GM23338 (cell line): ENCODE results near the gene CHPF. TPM values are rescaled to one million over a fixed set of nuclear protein-coding genes. Genes with fewer than 3 reads are reported as not detected.

Experiments used
- ATAC-seq: fragments of 200-7000 bp; cut with Tn5 transposase; 3 replicates; pipeline ENCODE4 v1.9.1; 2020
- DNase-seq: peaks from one replicate; pipeline ENCODE4 v3.0.0-alpha.2; 2015; ENCODE audit warnings: low spot score
- H2AFZ ChIP-seq: fragments of 200-600 bp; sonication (generic); 2 replicates; pipeline ENCODE4 v1.8.0; 2016; ENCODE audit warnings: antibody characterized with exemption, mild to moderate bottlenecking, moderate library complexity
- H3F3A ChIP-seq: fragments of 200-600 bp; sonication (generic); replicated peaks from 2 replicates; pipeline ENCODE4 v1.8.0; 2017; ENCODE audit warnings: antibody characterized with exemption, mixed run types, low read depth
- H3K27ac ChIP-seq: fragments of 200-600 bp; sonication (generic); 2 replicates; pipeline ENCODE4 v1.6.1; 2016; ENCODE audit warnings: low read depth
- H3K27me3 ChIP-seq: fragments of 200-600 bp; sonication (generic); 2 replicates; pipeline ENCODE4 v1.8.0; 2016; ENCODE audit warnings: mild to moderate bottlenecking, mixed run types, moderate library complexity; ENCODE audit not compliant: insufficient read depth
- H3K36me3 ChIP-seq: fragments of 200-600 bp; sonication (generic); 2 replicates; pipeline ENCODE4 v1.8.0; 2016; ENCODE audit warnings: mild to moderate bottlenecking; ENCODE audit not compliant: insufficient read depth
- H3K4me1 ChIP-seq: fragments of 200-600 bp; sonication (generic); 2 replicates; pipeline ENCODE4 v1.8.0; 2016; ENCODE audit warnings: mild to moderate bottlenecking, moderate library complexity; ENCODE audit not compliant: insufficient read depth
- H3K4me2 ChIP-seq: fragments of 200-600 bp; sonication (generic); 2 replicates; pipeline ENCODE4 v1.7.1; 2017; ENCODE audit warnings: mixed run types
- H3K4me3 ChIP-seq: fragments of 200-600 bp; sonication (generic); 2 replicates; pipeline ENCODE4 v1.6.1; 2016; ENCODE audit warnings: mixed run types
- H3K79me2 ChIP-seq: fragments of 200-600 bp; sonication (generic); replicated peaks from 2 replicates; pipeline ENCODE4 v1.8.0; 2017; ENCODE audit warnings: mild to moderate bottlenecking; ENCODE audit not compliant: insufficient read depth
- H3K9me2 ChIP-seq: fragments of 200-600 bp; sonication (generic); 2 replicates; pipeline ENCODE4 v1.8.0; 2017; ENCODE audit not compliant: insufficient read depth
- H4K20me1 ChIP-seq: fragments of 200-600 bp; sonication (generic); replicated peaks from 2 replicates; pipeline ENCODE4 v1.8.0; 2017; ENCODE audit warnings: mild to moderate bottlenecking; ENCODE audit not compliant: insufficient read depth
- H3K27ac Mint-ChIP-seq: 2 replicates; pipeline ENCODE4 v1.8.0; 2020; ENCODE audit warnings: inconsistent platforms, mild to moderate bottlenecking, moderate library complexity, mixed read lengths
- H3K27me3 Mint-ChIP-seq: 3 replicates; pipeline ENCODE4 v1.8.0; 2022; ENCODE audit warnings: low read depth, mild to moderate bottlenecking, moderate library complexity, mixed read lengths, inconsistent platforms; ENCODE audit not compliant: insufficient read depth, poor library complexity
- H3K36me3 Mint-ChIP-seq: 3 replicates; pipeline ENCODE4 v1.8.0; 2021; ENCODE audit warnings: low read depth, mild to moderate bottlenecking, inconsistent platforms, moderate library complexity, mixed read lengths
- H3K4me1 Mint-ChIP-seq: 3 replicates; pipeline ENCODE4 v1.8.0; 2020; ENCODE audit warnings: mild to moderate bottlenecking, inconsistent platforms, mixed read lengths
- H3K4me3 Mint-ChIP-seq: 3 replicates; pipeline ENCODE4 v1.8.0; 2021; ENCODE audit warnings: moderate library complexity, mild to moderate bottlenecking, inconsistent platforms, mixed read lengths
- H3K9me3 Mint-ChIP-seq: 3 replicates; pipeline ENCODE4 v1.8.0; 2020; ENCODE audit warnings: moderate library complexity, mild to moderate bottlenecking, inconsistent platforms, mixed read lengths
- CREB1 ChIP-seq: fragments of 250-450 bp; sonication (Bioruptor Pico); IDR thresholded peaks from 2 replicates; pipeline ENCODE4 v1.5.0; 2020; ENCODE audit warnings: low read depth, mild to moderate bottlenecking, moderate library complexity
- EZH2 ChIP-seq: fragments of 200-600 bp; sonication (generic); IDR thresholded peaks from one replicate; pipeline ENCODE4 v1.8.0; 2017; ENCODE audit warnings: antibody characterized with exemption, mild to moderate bottlenecking, low read depth; ENCODE audit not compliant: unreplicated experiment
- EZH2phosphoT487 ChIP-seq: fragments of 200-600 bp; sonication (generic); IDR thresholded peaks from one replicate; pipeline ENCODE4 v1.8.1; 2018; ENCODE audit warnings: antibody characterized with exemption; ENCODE audit not compliant: unreplicated experiment
- JUNB ChIP-seq: IDR thresholded peaks from one replicate; pipeline ENCODE4 v1.6.1; 2016; ENCODE audit warnings: antibody characterized with exemption; ENCODE audit not compliant: unreplicated experiment
- NANOG ChIP-seq: IDR thresholded peaks from 2 replicates; pipeline ENCODE4 v1.6.1; 2016; ENCODE audit warnings: antibody characterized with exemption, borderline replicate concordance
- POLR2AphosphoS5 ChIP-seq: IDR thresholded peaks from 2 replicates; pipeline ENCODE4 v1.6.1; 2016; ENCODE audit warnings: antibody characterized with exemption, low read depth
- STAT1 ChIP-seq: IDR thresholded peaks from one replicate; pipeline ENCODE4 v1.6.1; 2016; ENCODE audit warnings: antibody characterized with exemption; ENCODE audit not compliant: unreplicated experiment
- ZNF114 ChIP-seq: fragments of 250-450 bp; sonication (Bioruptor Pico); IDR thresholded peaks from 2 replicates; pipeline ENCODE4 v1.5.0; 2020; ENCODE audit warnings: mild to moderate bottlenecking, moderate library complexity
- ZNF331 ChIP-seq: fragments of 250-450 bp; sonication (Bioruptor Pico); IDR thresholded peaks from 2 replicates; pipeline ENCODE4 v1.5.0; 2020; ENCODE audit warnings: low read depth, mild to moderate bottlenecking, moderate library complexity
- polyA plus RNA-seq: library from polyadenylated mRNA; unstranded; fragments of >200 nt; fragmentation: Nextera tagmentation; extraction: Ambion mirVana; gene quantifications from 2 replicates; pipeline ENCODE4 v1.2.1, GENCODE V29; 2016
- total RNA-seq: library from RNA; depleted of rRNA; stranded (reverse); fragments of >200 nt; shearing (Covaris generic); gene quantifications from 2 replicates; pipeline ENCODE4 v1.2.3, GENCODE V29; 2014
- TF ChIP-seq, protein P1 (sequence below): IDR thresholded peaks from one replicate; pipeline ENCODE4 v1.6.1; 2018; ENCODE audit warnings: antibody characterized with exemption; ENCODE audit not compliant: unreplicated experiment
- TF ChIP-seq, protein P2 (sequence below), 2 experiments: fragments of 200-600 bp in 1 of 2; sonication (generic) in 1 of 2; conservative IDR thresholded peaks; 2 replicates each; pipeline versions ENCODE4 v1.5.1 to v1.6.1; 2016 to 2017; ENCODE audit warnings: antibody characterized with exemption in 2 of 2, low read depth in 2 of 2, mild to moderate bottlenecking in 2 of 2, moderate library complexity in 1 of 2
- TF ChIP-seq, protein P3 (sequence below): fragments of 250-450 bp; sonication (Bioruptor Pico); IDR thresholded peaks from 2 replicates; pipeline ENCODE4 v1.5.0; 2020; ENCODE audit warnings: mild to moderate bottlenecking, moderate library complexity
- TF ChIP-seq, protein P4 (sequence below): IDR thresholded peaks from 2 replicates; pipeline ENCODE4 v1.6.1; 2016; ENCODE audit warnings: antibody characterized with exemption

Gene CHPF
- total and polyA plus RNA-seq, 2 experiments from 2014 or later: 36.5 to 252 TPM

DNA sequence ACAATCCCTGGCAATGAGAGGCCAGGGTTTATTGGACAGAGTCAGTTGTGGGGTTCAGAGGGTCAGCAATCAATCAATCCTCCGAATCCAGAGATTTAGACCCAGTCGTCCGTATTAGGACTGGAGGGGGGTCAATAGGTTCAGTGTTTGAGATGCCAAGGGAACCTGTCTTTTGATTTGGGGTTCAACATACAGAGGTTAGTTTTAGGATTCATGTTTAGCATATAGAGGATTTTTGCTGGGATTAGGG, 44.6 kb downstream of the CHPF start:
- no peak for DNase-seq
- Histone ChIP-seq H3K4me1 (peaks cover 47% of the 10 kb centered on the region), H4K20me1 (no peaks in the 10 kb centered on the region), H3K4me2 (peak overlapping the region; percentile 79), H3K36me3 (no peaks in the 10 kb centered on the region), H3K4me3 (peak overlapping the region; percentile 58), H3K9me2 (no peaks in the 10 kb centered on the region), H3F3A (peaks cover 17% of the 10 kb centered on the region), H3K27ac (no peak overlapping the region), H3K79me2 (no peaks in the 10 kb centered on the region), H3K27me3 (peaks cover 40% of the 10 kb centered on the region), H2AFZ (no peak overlapping the region)
- no peak for TF ChIP-seq JUNB
- TF ChIP-seq ZNF114: no peak
- TF ChIP-seq, protein P1, sequence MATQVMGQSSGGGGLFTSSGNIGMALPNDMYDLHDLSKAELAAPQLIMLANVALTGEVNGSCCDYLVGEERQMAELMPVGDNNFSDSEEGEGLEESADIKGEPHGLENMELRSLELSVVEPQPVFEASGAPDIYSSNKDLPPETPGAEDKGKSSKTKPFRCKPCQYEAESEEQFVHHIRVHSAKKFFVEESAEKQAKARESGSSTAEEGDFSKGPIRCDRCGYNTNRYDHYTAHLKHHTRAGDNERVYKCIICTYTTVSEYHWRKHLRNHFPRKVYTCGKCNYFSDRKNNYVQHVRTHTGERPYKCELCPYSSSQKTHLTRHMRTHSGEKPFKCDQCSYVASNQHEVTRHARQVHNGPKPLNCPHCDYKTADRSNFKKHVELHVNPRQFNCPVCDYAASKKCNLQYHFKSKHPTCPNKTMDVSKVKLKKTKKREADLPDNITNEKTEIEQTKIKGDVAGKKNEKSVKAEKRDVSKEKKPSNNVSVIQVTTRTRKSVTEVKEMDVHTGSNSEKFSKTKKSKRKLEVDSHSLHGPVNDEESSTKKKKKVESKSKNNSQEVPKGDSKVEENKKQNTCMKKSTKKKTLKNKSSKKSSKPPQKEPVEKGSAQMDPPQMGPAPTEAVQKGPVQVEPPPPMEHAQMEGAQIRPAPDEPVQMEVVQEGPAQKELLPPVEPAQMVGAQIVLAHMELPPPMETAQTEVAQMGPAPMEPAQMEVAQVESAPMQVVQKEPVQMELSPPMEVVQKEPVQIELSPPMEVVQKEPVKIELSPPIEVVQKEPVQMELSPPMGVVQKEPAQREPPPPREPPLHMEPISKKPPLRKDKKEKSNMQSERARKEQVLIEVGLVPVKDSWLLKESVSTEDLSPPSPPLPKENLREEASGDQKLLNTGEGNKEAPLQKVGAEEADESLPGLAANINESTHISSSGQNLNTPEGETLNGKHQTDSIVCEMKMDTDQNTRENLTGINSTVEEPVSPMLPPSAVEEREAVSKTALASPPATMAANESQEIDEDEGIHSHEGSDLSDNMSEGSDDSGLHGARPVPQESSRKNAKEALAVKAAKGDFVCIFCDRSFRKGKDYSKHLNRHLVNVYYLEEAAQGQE: no peak
- TF ChIP-seq, protein P2, sequence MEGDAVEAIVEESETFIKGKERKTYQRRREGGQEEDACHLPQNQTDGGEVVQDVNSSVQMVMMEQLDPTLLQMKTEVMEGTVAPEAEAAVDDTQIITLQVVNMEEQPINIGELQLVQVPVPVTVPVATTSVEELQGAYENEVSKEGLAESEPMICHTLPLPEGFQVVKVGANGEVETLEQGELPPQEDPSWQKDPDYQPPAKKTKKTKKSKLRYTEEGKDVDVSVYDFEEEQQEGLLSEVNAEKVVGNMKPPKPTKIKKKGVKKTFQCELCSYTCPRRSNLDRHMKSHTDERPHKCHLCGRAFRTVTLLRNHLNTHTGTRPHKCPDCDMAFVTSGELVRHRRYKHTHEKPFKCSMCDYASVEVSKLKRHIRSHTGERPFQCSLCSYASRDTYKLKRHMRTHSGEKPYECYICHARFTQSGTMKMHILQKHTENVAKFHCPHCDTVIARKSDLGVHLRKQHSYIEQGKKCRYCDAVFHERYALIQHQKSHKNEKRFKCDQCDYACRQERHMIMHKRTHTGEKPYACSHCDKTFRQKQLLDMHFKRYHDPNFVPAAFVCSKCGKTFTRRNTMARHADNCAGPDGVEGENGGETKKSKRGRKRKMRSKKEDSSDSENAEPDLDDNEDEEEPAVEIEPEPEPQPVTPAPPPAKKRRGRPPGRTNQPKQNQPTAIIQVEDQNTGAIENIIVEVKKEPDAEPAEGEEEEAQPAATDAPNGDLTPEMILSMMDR (conservative IDR thresholded peaks at IDR 0.05; ENCODE audit: low read depth in 2 of 2): no peak
- no peak for TF ChIP-seq NANOG
- TF ChIP-seq, protein P3, sequence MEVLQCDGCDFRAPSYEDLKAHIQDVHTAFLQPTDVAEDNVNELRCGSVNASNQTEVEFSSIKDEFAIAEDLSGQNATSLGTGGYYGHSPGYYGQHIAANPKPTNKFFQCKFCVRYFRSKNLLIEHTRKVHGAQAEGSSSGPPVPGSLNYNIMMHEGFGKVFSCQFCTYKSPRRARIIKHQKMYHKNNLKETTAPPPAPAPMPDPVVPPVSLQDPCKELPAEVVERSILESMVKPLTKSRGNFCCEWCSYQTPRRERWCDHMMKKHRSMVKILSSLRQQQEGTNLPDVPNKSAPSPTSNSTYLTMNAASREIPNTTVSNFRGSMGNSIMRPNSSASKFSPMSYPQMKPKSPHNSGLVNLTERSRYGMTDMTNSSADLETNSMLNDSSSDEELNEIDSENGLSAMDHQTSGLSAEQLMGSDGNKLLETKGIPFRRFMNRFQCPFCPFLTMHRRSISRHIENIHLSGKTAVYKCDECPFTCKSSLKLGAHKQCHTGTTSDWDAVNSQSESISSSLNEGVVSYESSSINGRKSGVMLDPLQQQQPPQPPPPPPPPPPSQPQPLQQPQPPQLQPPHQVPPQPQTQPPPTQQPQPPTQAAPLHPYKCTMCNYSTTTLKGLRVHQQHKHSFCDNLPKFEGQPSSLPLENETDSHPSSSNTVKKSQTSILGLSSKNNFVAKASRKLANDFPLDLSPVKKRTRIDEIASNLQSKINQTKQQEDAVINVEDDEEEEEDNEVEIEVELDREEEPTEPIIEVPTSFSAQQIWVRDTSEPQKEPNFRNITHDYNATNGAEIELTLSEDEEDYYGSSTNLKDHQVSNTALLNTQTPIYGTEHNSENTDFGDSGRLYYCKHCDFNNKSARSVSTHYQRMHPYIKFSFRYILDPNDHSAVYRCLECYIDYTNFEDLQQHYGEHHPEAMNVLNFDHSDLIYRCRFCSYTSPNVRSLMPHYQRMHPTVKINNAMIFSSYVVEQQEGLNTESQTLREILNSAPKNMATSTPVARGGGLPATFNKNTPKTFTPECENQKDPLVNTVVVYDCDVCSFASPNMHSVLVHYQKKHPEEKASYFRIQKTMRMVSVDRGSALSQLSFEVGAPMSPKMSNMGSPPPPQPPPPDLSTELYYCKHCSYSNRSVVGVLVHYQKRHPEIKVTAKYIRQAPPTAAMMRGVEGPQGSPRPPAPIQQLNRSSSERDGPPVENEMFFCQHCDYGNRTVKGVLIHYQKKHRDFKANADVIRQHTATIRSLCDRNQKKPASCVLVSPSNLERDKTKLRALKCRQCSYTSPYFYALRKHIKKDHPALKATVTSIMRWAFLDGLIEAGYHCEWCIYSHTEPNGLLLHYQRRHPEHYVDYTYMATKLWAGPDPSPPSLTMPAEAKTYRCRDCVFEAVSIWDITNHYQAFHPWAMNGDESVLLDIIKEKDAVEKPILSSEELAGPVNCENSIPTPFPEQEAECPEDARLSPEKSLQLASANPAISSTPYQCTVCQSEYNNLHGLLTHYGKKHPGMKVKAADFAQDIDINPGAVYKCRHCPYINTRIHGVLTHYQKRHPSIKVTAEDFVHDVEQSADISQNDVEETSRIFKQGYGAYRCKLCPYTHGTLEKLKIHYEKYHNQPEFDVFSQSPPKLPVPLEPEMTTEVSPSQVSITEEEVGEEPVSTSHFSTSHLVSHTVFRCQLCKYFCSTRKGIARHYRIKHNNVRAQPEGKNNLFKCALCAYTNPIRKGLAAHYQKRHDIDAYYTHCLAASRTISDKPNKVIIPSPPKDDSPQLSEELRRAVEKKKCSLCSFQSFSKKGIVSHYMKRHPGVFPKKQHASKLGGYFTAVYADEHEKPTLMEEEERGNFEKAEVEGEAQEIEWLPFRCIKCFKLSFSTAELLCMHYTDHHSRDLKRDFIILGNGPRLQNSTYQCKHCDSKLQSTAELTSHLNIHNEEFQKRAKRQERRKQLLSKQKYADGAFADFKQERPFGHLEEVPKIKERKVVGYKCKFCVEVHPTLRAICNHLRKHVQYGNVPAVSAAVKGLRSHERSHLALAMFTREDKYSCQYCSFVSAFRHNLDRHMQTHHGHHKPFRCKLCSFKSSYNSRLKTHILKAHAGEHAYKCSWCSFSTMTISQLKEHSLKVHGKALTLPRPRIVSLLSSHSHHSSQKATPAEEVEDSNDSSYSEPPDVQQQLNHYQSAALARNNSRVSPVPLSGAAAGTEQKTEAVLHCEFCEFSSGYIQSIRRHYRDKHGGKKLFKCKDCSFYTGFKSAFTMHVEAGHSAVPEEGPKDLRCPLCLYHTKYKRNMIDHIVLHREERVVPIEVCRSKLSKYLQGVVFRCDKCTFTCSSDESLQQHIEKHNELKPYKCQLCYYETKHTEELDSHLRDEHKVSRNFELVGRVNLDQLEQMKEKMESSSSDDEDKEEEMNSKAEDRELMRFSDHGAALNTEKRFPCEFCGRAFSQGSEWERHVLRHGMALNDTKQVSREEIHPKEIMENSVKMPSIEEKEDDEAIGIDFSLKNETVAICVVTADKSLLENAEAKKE (CRISPR knock-in tag): no peak
- no peak for TF ChIP-seq STAT1
- TF ChIP-seq POLR2AphosphoS5: no peak
- no peak for TF ChIP-seq CREB1 (CRISPR knock-in tag)
- TF ChIP-seq, protein P4, sequence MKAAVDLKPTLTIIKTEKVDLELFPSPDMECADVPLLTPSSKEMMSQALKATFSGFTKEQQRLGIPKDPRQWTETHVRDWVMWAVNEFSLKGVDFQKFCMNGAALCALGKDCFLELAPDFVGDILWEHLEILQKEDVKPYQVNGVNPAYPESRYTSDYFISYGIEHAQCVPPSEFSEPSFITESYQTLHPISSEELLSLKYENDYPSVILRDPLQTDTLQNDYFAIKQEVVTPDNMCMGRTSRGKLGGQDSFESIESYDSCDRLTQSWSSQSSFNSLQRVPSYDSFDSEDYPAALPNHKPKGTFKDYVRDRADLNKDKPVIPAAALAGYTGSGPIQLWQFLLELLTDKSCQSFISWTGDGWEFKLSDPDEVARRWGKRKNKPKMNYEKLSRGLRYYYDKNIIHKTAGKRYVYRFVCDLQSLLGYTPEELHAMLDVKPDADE: no peak
- no peak for TF ChIP-seq EZH2phosphoT487
- no peak for TF ChIP-seq ZNF331
- TF ChIP-seq EZH2: no peak
- Mint-ChIP-seq H3K4me1 (peaks cover 54% of the 10 kb centered on the region), H3K27ac (peak overlapping the region; percentile 38; the same call in 1 of the 2 replicates), H3K27me3 (peaks cover 46% of the 10 kb centered on the region), H3K36me3 (peaks cover 4% of the 10 kb centered on the region; the same call in 2 of the 3 replicates), H3K9me3 (no peaks in the 10 kb centered on the region), H3K4me3 (peak overlapping the region; percentile 84)
- no peak for ATAC-seq
